A673 (cell line): ENCODE data around the gene FRS2. TPM values are rescaled to one million over a fixed set of nuclear protein-coding genes. Genes with fewer than 3 reads are reported as not detected.

Experiments used
- BruUV-seq: library from RNA; stranded (reverse); fragments of 400-500 nt; replicated peaks from 2 replicates; lab custom pipeline; 2021; lab: Mats Ljungman, UMichigan
- CTCF ChIA-PET: fragments of 300-600 bp; sonication (Branson Sonifier 250); formaldehyde crosslinking; loops from one replicate; lab custom pipeline; 2022; ENCODE audit warnings: antibody characterized with exemption; lab: Charles Lee
- POLR2A ChIA-PET: fragments of 300-600 bp; sonication (Branson Sonifier 250); formaldehyde crosslinking; loops from one replicate; lab custom pipeline; 2022; ENCODE audit warnings: antibody characterized with exemption; ENCODE audit not compliant: low non-redundant PET; lab: Charles Lee
- DNase-seq: peaks from one replicate; pipeline ENCODE4 v3.0.0-alpha.2; 2015; ENCODE audit warnings: low spot score
- H3K27ac ChIP-seq: fragments of 200-600 bp; sonication (generic); 2 replicates; pipeline ENCODE4 v1.5.1; 2016; ENCODE audit warnings: mixed run types, low read depth, mild to moderate bottlenecking, mixed read lengths, antibody characterized with exemption, low read length; ENCODE audit not compliant: poor library complexity, severe bottlenecking
- H3K27me3 ChIP-seq: fragments of 200-600 bp; sonication (generic); replicated peaks from 2 replicates; pipeline ENCODE4 v1.6.1; 2017; ENCODE audit warnings: mixed run types, low read depth, mild to moderate bottlenecking, mixed read lengths, antibody characterized with exemption, low read length; ENCODE audit not compliant: insufficient read depth, poor library complexity
- H3K36me3 ChIP-seq: fragments of 200-600 bp; sonication (generic); 2 replicates; pipeline ENCODE4 v1.6.1; 2016; ENCODE audit warnings: mixed run types, mild to moderate bottlenecking, mixed read lengths, antibody characterized with exemption, low read length; ENCODE audit not compliant: insufficient read depth, poor library complexity, severe bottlenecking
- H3K4me1 ChIP-seq: fragments of 200-600 bp; sonication (generic); 2 replicates; pipeline ENCODE4 v1.6.1; 2017; ENCODE audit warnings: mixed run types, mild to moderate bottlenecking, mixed read lengths, antibody characterized with exemption, low read length; ENCODE audit not compliant: insufficient read depth, poor library complexity, severe bottlenecking
- H3K4me3 ChIP-seq: fragments of 200-600 bp; sonication (generic); 2 replicates; pipeline ENCODE4 v1.5.1; 2016; ENCODE audit warnings: low read depth, mixed run types, mild to moderate bottlenecking, mixed read lengths, low read length; ENCODE audit not compliant: poor library complexity, severe bottlenecking
- H3K9me3 ChIP-seq: fragments of 200-600 bp; sonication (generic); 2 replicates; pipeline ENCODE4 v1.6.1; 2016; ENCODE audit warnings: mixed run types, low read depth, mild to moderate bottlenecking, mixed read lengths, antibody characterized with exemption, low read length; ENCODE audit not compliant: poor library complexity, severe bottlenecking
- CTCF ChIP-seq: fragments of 300-800, 200-600 bp; sonication (generic); conservative IDR thresholded peaks from 2 replicates; pipeline ENCODE4 v1.5.1; 2017; ENCODE audit warnings: low read depth, mild to moderate bottlenecking, antibody characterized with exemption, low read length, moderate library complexity, mixed read lengths
- EZH2 ChIP-seq: fragments of 200-600 bp; sonication (generic); IDR thresholded peaks from 2 replicates; pipeline ENCODE4 v1.6.1; 2017; ENCODE audit warnings: borderline replicate concordance, low read depth, mild to moderate bottlenecking, mixed read lengths, antibody characterized with exemption, low read length; ENCODE audit not compliant: poor library complexity, severe bottlenecking
- intact Hi-C: fragments of 100-400 bp; cut with micrococcal nuclease; formaldehyde crosslinking; loops from one replicate; pipeline ENCODE4 v1.10.0; 2022; ENCODE audit not compliant: unreplicated experiment
- total RNA-seq: library from RNA; stranded (reverse); gene quantifications from 2 replicates; pipeline ENCODE4 v1.2.3, GENCODE V29; 2021

FRS2 gene
- total RNA-seq, 1 experiment from 2014 or later = 34.5 TPM

GRCh38 chr12:69570000-69570516 lies 99.9 kb downstream of the FRS2 start:
- DNase-seq = no peak
- TF ChIP-seq CTCF = no peak
- TF ChIP-seq EZH2 = no peak
- no peak overlapping the region for H3K4me3 ChIP-seq
- intact Hi-C loops = loop anchor here (1.0 to 10.0 kb wide), 3 partner anchors 99 to 215 kb away; partner anchors contain the start of genes FRS2 and YEATS4
- POLR2A ChIA-PET = interaction anchor here (0.7 kb wide), 1 partner anchor 137 kb away, joined by 4 read pairs; no protein-coding TSS in a partner anchor
- H3K36me3 ChIP-seq = peaks cover 21% of the 10 kb centered on the region
- no TSS peak for BruUV-seq
- CTCF ChIA-PET = interaction anchor here (1.3 to 2.8 kb wide), 2 partner anchors 212 to 279 kb away, joined by 5 to 16 read pairs; no protein-coding TSS in a partner anchor
- no peaks in the 10 kb centered on the region for H3K4me1 ChIP-seq
- H3K27me3 ChIP-seq = no peaks in the 10 kb centered on the region
- H3K9me3 ChIP-seq = no peaks in the 10 kb centered on the region
- no peak overlapping the region for H3K27ac ChIP-seq

- TF ChIP-seq CTCF = peak; percentile 92
- TF ChIP-seq EZH2 = no peak
- peak; percentile 73 for DNase-seq
- no peaks in the 10 kb centered on the region for H3K9me3 ChIP-seq
- intact Hi-C loops = loop anchor here (1.0 to 10.0 kb wide), 3 partner anchors 100 to 216 kb away; partner anchors contain the start of genes FRS2 and YEATS4
- H3K27ac ChIP-seq = no peak overlapping the region
- ChIA-PET CTCF (interaction anchor here (0.5 to 2.8 kb wide), 5 partner anchors 9 to 280 kb away, joined by 3 to 16 read pairs (median 3); partner anchors contain the start of gene FRS2), POLR2A (interaction anchor here (0.7 to 0.8 kb wide), 2 partner anchors 18 to 198 kb away, joined by 3 read pairs; no protein-coding TSS in a partner anchor)
- BruUV-seq = no TSS peak
- no peaks in the 10 kb centered on the region for H3K4me1 ChIP-seq
- no peaks in the 10 kb centered on the region for H3K27me3 ChIP-seq
- H3K4me3 ChIP-seq = no peak overlapping the region
- H3K36me3 ChIP-seq = peaks cover 21% of the 10 kb centered on the region
These were observed 100.6 kb downstream of the FRS2 start for GRCh38 chr12:69570545-69571399.

DNA sequence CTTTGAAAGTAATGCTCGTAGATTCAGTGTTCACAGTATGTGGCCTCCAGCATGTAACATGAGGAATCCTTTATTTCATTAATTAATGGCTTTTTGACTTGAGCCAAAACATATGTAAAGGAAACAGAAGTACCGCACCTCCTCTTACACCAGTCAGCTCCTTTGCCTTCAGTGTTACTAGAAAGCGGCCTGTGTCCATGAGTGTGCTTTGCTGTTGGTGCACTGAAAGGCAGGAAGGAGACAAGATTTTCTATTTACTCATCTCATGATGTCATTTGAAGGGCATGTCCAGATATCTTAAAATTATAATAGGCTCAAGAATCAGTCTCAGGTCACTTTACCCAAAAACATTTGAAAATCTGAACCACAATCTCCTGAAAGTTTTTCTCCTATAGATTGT lies 105.2 kb downstream of the FRS2 start:
- POLR2A ChIA-PET = no interaction called here
- BruUV-seq = no TSS peak
- Histone ChIP-seq H3K4me1 (no peaks in the 10 kb centered on the region), H3K36me3 (peaks cover 21% of the 10 kb centered on the region), H3K9me3 (no peaks in the 10 kb centered on the region), H3K4me3 (no peak overlapping the region), H3K27me3 (no peaks in the 10 kb centered on the region), H3K27ac (no peak overlapping the region)
- no peak for DNase-seq
- CTCF ChIA-PET = no interaction called here
- intact Hi-C loops = loop anchor here (10.0 kb wide), 1 partner anchor 221 kb away; the partner anchor contains the start of gene YEATS4
- no peak for TF ChIP-seq EZH2
